HepG2 (cell line): ENCODE results near the gene HSD11B2. TPM values are rescaled to one million over a fixed set of nuclear protein-coding genes. Genes with fewer than 3 reads are reported as not detected.

Experiments used
- ATAC-seq: fragments of 200-7000 bp; cut with Tn5 transposase; 3 replicates; pipeline ENCODE4 v1.9.1; 2020; ENCODE audit warnings: mild to moderate bottlenecking, moderate library complexity
- BruUV-seq: library from RNA; stranded (reverse); fragments of 400-500 nt; replicated peaks from 2 replicates; lab custom pipeline; 2021; lab: Mats Ljungman, UMichigan
- CTCF ChIA-PET: fragments of 300-600 bp; formaldehyde crosslinking; extraction: SDS; loops from one replicate; lab custom pipeline; 2021; ENCODE audit warnings: low total read pairs, inconsistent platforms, low intra/inter-chr PET ratio; lab: Yijun Ruan, JAX
- POLR2A ChIA-PET: fragments of 350-600 bp; sonication (Branson Sonifier 250); formaldehyde crosslinking; loops from one replicate; lab custom pipeline; 2020; ENCODE audit warnings: antibody characterized with exemption, inconsistent platforms; lab: Yijun Ruan, JAX
- DNase-seq: peaks from one replicate; pipeline ENCODE4 v3.0.0-alpha.2; 2015; ENCODE audit warnings: low spot score
- FAIRE-seq: peaks from 3 replicates; lab custom pipeline; 2011; peaks lifted over from hg19 to GRCh38; lab: Jason Lieb, UNC
- H2AFZ ChIP-seq: one replicate; pipeline ENCODE4 v1.6.1; 2011; ENCODE audit warnings: low read length, inconsistent platforms
- H3K27ac ChIP-seq: fragments of 300-600 bp; 3 replicates; pipeline ENCODE4 v1.8.0; 2011; ENCODE audit warnings: mixed run types, mild to moderate bottlenecking, mixed read lengths, low read length, inconsistent platforms; ENCODE audit not compliant: insufficient read depth; ENCODE audit errors: extremely low read length
- H3K27me3 ChIP-seq, 2 experiments: fragments of 200-600 bp in 1 of 2; 2 replicates in 1 of 2; 3 replicates in 1 of 2; pipeline versions ENCODE4 v1.6.0 to v1.8.0; 2011; ENCODE audit warnings: low read length in 2 of 2, mild to moderate bottlenecking in 2 of 2, moderate library complexity in 2 of 2, inconsistent platforms in 1 of 2; ENCODE audit not compliant: insufficient read depth in 2 of 2, control insufficient read depth in 1 of 2
- H3K36me3 ChIP-seq, 2 experiments: fragments of 200-600 bp in 1 of 2; replicated peaks in 1 of 2; 2 replicates in 1 of 2; 3 replicates in 1 of 2; pipeline versions ENCODE4 v1.5.1 to v1.8.0; 2011; ENCODE audit warnings: low read length in 2 of 2, inconsistent platforms in 1 of 2; ENCODE audit not compliant: insufficient read depth in 2 of 2, control insufficient read depth in 1 of 2
- H3K4me1 ChIP-seq: 2 replicates; pipeline ENCODE4 v1.5.1; 2012; ENCODE audit warnings: low read length, inconsistent platforms; ENCODE audit not compliant: insufficient read depth
- H3K4me2 ChIP-seq: 2 replicates; pipeline ENCODE4 v1.6.0; 2011; ENCODE audit warnings: low read depth, low read length, inconsistent platforms
- H3K4me3 ChIP-seq, 3 experiments: fragments of 200-600 bp in 1 of 3; sonication (generic), shearing (Covaris generic) in 1 of 3; replicated peaks in 1 of 3; 2 replicates each; pipeline ENCODE4 v1.5.1; 2011 to 2016; ENCODE audit warnings: low read length in 3 of 3, inconsistent platforms in 2 of 3, low read depth in 2 of 3, mild to moderate bottlenecking in 2 of 3, control low read depth in 1 of 3, mixed read lengths in 1 of 3; ENCODE audit not compliant: insufficient read depth in 1 of 3
- H3K79me2 ChIP-seq: one replicate; pipeline ENCODE4 v1.6.1; 2011; ENCODE audit warnings: low read length, inconsistent platforms; ENCODE audit not compliant: insufficient read depth
- H3K9ac ChIP-seq: 2 replicates; pipeline ENCODE4 v1.6.0; 2011; ENCODE audit warnings: mild to moderate bottlenecking, low read depth, low read length, inconsistent platforms; ENCODE audit not compliant: insufficient read depth
- H3K9me3 ChIP-seq: 2 replicates; pipeline ENCODE4 v1.5.1; 2012; ENCODE audit warnings: mild to moderate bottlenecking, low read length
- H4K20me1 ChIP-seq: 2 replicates; pipeline ENCODE4 v1.6.0; 2011; ENCODE audit warnings: inconsistent platforms, mild to moderate bottlenecking, low read length, moderate library complexity; ENCODE audit not compliant: insufficient read depth
- AGO2 ChIP-seq: fragments of 200-400 bp; formaldehyde crosslinking; optimal IDR thresholded peaks from 2 replicates; pipeline ENCODE3; 2017; ENCODE audit warnings: mild to moderate bottlenecking, low read depth, low read length, moderate library complexity
- ASH2L ChIP-seq: fragments of 300-600, 200-600 bp; sonication (generic); IDR thresholded peaks from 2 replicates; pipeline ENCODE4 v1.7.0; 2017; ENCODE audit warnings: low read depth, mild to moderate bottlenecking, moderate library complexity, mixed read lengths, low read length; ENCODE audit not compliant: insufficient read length
- EED ChIP-seq: sonication (generic); formaldehyde crosslinking; IDR thresholded peaks from 2 replicates; pipeline ENCODE4 v1.5.0; 2020; ENCODE audit warnings: mild to moderate bottlenecking, missing genetic modification reagents
- ELF3 ChIP-seq: IDR thresholded peaks from 2 replicates; pipeline ENCODE4 v1.6.1; 2016; ENCODE audit warnings: missing genetic modification reagents, missing compliant biosample characterization
- FOXJ3 ChIP-seq: sonication (generic); formaldehyde crosslinking; IDR thresholded peaks from 2 replicates; pipeline ENCODE4 v1.4.0; 2020; ENCODE audit warnings: missing genetic modification reagents, mild to moderate bottlenecking, borderline replicate concordance
- KLF6 ChIP-seq: IDR thresholded peaks from 2 replicates; pipeline ENCODE4 v1.8.0; 2016; ENCODE audit warnings: missing biosample characterization, missing genetic modification reagents
- MAZ ChIP-seq, 2 experiments: sonication (generic) in 1 of 2; formaldehyde crosslinking in 1 of 2; IDR thresholded peaks; 2 replicates each; pipeline versions ENCODE4 v1.5.0 to v1.6.1; 2012 to 2020; ENCODE audit warnings: low read depth in 2 of 2, mild to moderate bottlenecking in 2 of 2, borderline replicate concordance in 1 of 2, improper control_type of control experiment in 1 of 2, low read length in 1 of 2, missing genetic modification reagents in 1 of 2, moderate library complexity in 1 of 2
- TSC22D2 ChIP-seq: sonication (generic); formaldehyde crosslinking; IDR thresholded peaks from 2 replicates; pipeline ENCODE4 v1.5.1; 2020; ENCODE audit warnings: missing genetic modification reagents, mild to moderate bottlenecking, borderline replicate concordance
- ZNF253 ChIP-seq: sonication (generic); formaldehyde crosslinking; IDR thresholded peaks from 2 replicates; pipeline ENCODE4 v1.8.0; 2022; ENCODE audit warnings: mild to moderate bottlenecking, missing genetic modification reagents, borderline replicate concordance
- ZNF264 ChIP-seq: sonication (generic); formaldehyde crosslinking; IDR thresholded peaks from 2 replicates; pipeline ENCODE4 v1.4.0; 2020; ENCODE audit warnings: missing genetic modification reagents
- ZNF598 ChIP-seq: sonication (generic); formaldehyde crosslinking; IDR thresholded peaks from 2 replicates; pipeline ENCODE4 v1.5.1; 2020; ENCODE audit warnings: mild to moderate bottlenecking, missing genetic modification reagents, borderline replicate concordance
- ZNF724P ChIP-seq: sonication (generic); formaldehyde crosslinking; IDR thresholded peaks from 2 replicates; pipeline ENCODE4 v1.8.0; 2022; ENCODE audit warnings: missing genetic modification reagents, borderline replicate concordance
- WGBS: methylation state at CpG from one replicate; pipeline ENCODE4 v1.1.6; 2017; ENCODE audit warnings: low lambda C conversion rate; 5-methylcytosine and 5-hydroxymethylcytosine counted together
- in situ Hi-C: cut with HindIII; loops from 2 replicates; pipeline ENCODE4 v1.10.0; 2017; ENCODE audit warnings: low pct_unique_long_range_greater_than_20kb; ENCODE audit not compliant: extremely low pct_ligation_motif_present
- intact Hi-C: fragments of 100-400 bp; cut with micrococcal nuclease; formaldehyde crosslinking; loops from one replicate; pipeline ENCODE4 v1.10.0; 2022; ENCODE audit not compliant: unreplicated experiment
- polyA plus RNA-seq, 8 experiments: library from polyadenylated mRNA; depleted of rRNA in 3 of 8; stranded (reverse) in 7 of 8; unstranded in 1 of 8; fragments of >200 nt; fragmentation: Illumina TruSeq in 4 of 8; extraction: Trizol in 4 of 8; gene quantifications; 2 replicates each; pipeline versions ENCODE4 v1.2.1 to v1.2.3, GENCODE V29; 2011 to 2016; ENCODE audit warnings: low read depth in 4 of 8, missing spikeins in 1 of 8, mixed read lengths in 1 of 8; ENCODE audit not compliant: insufficient read depth in 1 of 8
- total RNA-seq, 5 experiments: library from RNA; depleted of rRNA; stranded (reverse); fragments of >200 nt; fragmentation: Illumina TruSeq; extraction: Trizol; gene quantifications; 2 replicates each; pipeline ENCODE4 v1.2.3, GENCODE V29; 2016; ENCODE audit warnings: low read depth in 1 of 5
- TF ChIP-seq, protein P1 (sequence below): sonication (generic); IDR thresholded peaks from 2 replicates; pipeline ENCODE4 v1.6.1; 2016; ENCODE audit warnings: low read depth, borderline replicate concordance
- TF ChIP-seq, protein P2 (sequence below): sonication (generic); formaldehyde crosslinking; IDR thresholded peaks from 2 replicates; pipeline ENCODE4 v1.9.0; 2022; ENCODE audit warnings: missing genetic modification reagents, mild to moderate bottlenecking, borderline replicate concordance

HSD11B2 gene
- total and polyA plus RNA-seq, 2 of the 13 experiments (the other 11 are each of a cell fraction or from before 2014, with no cell fraction given), result 8.9 to 13.6 TPM

DNA sequence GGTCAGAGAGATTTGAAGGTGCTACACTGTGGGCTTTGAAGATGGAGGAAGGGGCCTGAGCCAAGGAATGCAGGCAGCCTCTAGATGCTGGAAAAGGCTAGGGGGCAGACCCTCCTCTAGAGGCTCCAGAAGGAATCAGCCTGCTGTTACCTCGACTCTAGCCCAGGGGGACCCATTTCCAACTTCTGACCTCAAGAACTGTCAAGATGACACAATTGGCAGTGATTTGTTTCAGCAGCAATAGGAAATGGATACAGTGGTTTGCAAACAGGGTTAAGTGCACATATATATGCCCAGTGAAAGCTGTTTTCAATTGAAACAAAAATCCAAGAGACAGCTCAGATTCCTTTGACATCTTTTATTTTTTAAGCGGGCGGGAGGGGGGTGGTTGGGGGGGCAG, 11.0 kb upstream of the HSD11B2 start:
- no peak overlapping the region for H3K27ac ChIP-seq
- TF ChIP-seq, protein P1, sequence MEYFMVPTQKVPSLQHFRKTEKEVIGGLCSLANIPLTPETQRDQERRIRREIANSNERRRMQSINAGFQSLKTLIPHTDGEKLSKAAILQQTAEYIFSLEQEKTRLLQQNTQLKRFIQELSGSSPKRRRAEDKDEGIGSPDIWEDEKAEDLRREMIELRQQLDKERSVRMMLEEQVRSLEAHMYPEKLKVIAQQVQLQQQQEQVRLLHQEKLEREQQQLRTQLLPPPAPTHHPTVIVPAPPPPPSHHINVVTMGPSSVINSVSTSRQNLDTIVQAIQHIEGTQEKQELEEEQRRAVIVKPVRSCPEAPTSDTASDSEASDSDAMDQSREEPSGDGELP, result no peak
- TF ChIP-seq, all 625 proteins: peak for 0
- Histone ChIP-seq H2AFZ (no peak overlapping the region), H3K9ac (no peak overlapping the region), H3K79me2 (no peaks in the 10 kb centered on the region), H3K4me2 (no peak overlapping the region), H3K27me3 (peaks cover 3 to 30% of the 10 kb centered on the region in 2 experiments), H3K9me3 (no peaks in the 10 kb centered on the region), H3K36me3 (no peaks in the 10 kb centered on the region), H3K4me1 (peaks cover 26% of the 10 kb centered on the region), H4K20me1 (no peaks in the 10 kb centered on the region), H3K4me3 (no peak overlapping the region)
- FAIRE-seq (no peak), ATAC-seq (0 out of 3 replicates have a peak, but pooled peaks have one; percentile 10), DNase-seq (no peak)
- POLR2A ChIA-PET, result no interaction called here
- CTCF ChIA-PET, result no interaction called here
- intact Hi-C loops, result no loop called here
- BruUV-seq, result no TSS peak
- WGBS, result 58% methylated on average over 3 of the region's 3 CpGs
- in situ Hi-C loops, result no loop called here

DNA sequence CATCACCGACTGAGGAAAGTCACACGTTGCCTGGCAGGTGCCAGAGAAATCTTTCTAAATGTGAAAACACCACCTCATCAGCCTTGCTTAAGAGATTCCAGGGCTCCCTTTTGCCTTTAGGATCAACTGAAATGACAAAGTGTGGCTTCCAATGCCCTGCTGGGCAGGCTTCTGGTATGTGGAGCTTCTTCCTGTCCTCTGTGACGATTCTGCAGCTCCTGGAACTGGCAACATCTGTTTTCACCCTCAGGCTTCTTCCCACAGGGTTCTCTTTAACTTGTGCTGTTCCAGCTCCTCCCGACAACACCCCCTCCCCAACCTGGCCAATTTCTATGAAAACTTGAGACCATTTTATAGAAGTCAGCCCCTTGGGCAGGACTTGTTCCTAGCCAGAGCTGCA, 9.9 kb upstream of the HSD11B2 start:
- H2AFZ ChIP-seq, result no peak overlapping the region
- BruUV-seq, result no TSS peak
- no peak overlapping the region for H3K27ac ChIP-seq
- intact Hi-C loops (no loop called here), in situ Hi-C loops (no loop called here)
- H3K4me3 ChIP-seq, result no peak overlapping the region
- peaks cover 20% of the 10 kb centered on the region for H3K4me1 ChIP-seq
- no peaks in the 10 kb centered on the region for H3K36me3 ChIP-seq
- 53% methylated on average over 4 of the region's 4 CpGs for WGBS
- ATAC-seq (no peak), FAIRE-seq (no peak), DNase-seq (no peak)
- POLR2A ChIA-PET, result no interaction called here
- no peak overlapping the region for H3K4me2 ChIP-seq
- no peaks in the 10 kb centered on the region for H3K79me2 ChIP-seq
- CTCF ChIA-PET, result no interaction called here
- H3K9ac ChIP-seq, result no peak overlapping the region
- H4K20me1 ChIP-seq, result no peaks in the 10 kb centered on the region
- peaks cover 3 to 41% of the 10 kb centered on the region in 2 experiments for H3K27me3 ChIP-seq
- no peaks in the 10 kb centered on the region for H3K9me3 ChIP-seq
- no peak for TF ChIP-seq ZNF724P (CRISPR knock-in tag)
- TF ChIP-seq FOXJ3, result no peak
- TF ChIP-seq ZNF253 (CRISPR knock-in tag), result no peak
- TF ChIP-seq AGO2, result no peak
- no peak for TF ChIP-seq ASH2L
- no peak for TF ChIP-seq KLF6 (CRISPR knock-in tag)
- TF ChIP-seq ZNF264 (CRISPR knock-in tag), result no peak
- no peak for TF ChIP-seq TSC22D2 (CRISPR knock-in tag)
- TF ChIP-seq ELF3, result no peak
- TF ChIP-seq, protein P2, sequence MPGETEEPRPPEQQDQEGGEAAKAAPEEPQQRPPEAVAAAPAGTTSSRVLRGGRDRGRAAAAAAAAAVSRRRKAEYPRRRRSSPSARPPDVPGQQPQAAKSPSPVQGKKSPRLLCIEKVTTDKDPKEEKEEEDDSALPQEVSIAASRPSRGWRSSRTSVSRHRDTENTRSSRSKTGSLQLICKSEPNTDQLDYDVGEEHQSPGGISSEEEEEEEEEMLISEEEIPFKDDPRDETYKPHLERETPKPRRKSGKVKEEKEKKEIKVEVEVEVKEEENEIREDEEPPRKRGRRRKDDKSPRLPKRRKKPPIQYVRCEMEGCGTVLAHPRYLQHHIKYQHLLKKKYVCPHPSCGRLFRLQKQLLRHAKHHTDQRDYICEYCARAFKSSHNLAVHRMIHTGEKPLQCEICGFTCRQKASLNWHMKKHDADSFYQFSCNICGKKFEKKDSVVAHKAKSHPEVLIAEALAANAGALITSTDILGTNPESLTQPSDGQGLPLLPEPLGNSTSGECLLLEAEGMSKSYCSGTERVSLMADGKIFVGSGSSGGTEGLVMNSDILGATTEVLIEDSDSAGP (CRISPR knock-in tag), result no peak
- TF ChIP-seq ZNF598 (CRISPR knock-in tag), result no peak
- TF ChIP-seq EED (CRISPR knock-in tag), result no peak
- TF ChIP-seq MAZ (IDR thresholded peaks at IDR 0.05; ENCODE audit: borderline replicate concordance, low read depth, low read length), result no peak
- TF ChIP-seq MAZ (CRISPR knock-in tag; IDR thresholded peaks at IDR 0.05; ENCODE audit: low read depth), result no peak
